Keratinocyte (primary cell): ENCODE data around the gene CASP10. TPM values are rescaled to one million over a fixed set of nuclear protein-coding genes. Genes with fewer than 3 reads are reported as not detected.

Source experiments
- DNase-seq: peaks from one replicate; pipeline ENCODE4 v3.0.0-alpha.2; 2011; ENCODE audit warnings: low read depth, missing footprints, low spot score
- FAIRE-seq: peaks from 2 replicates; lab custom pipeline; 2011; peaks lifted over from hg19 to GRCh38; lab: Jason Lieb, UNC
- H2AFZ ChIP-seq: 2 replicates; pipeline ENCODE4 v1.6.0; 2012; ENCODE audit warnings: low read length, control low read depth, inconsistent platforms; ENCODE audit not compliant: control insufficient read depth
- H3K27ac ChIP-seq: 2 replicates; pipeline ENCODE4 v1.5.1; 2011; ENCODE audit warnings: low read length; ENCODE audit not compliant: control insufficient read depth, insufficient read depth
- H3K27me3 ChIP-seq: 3 replicates; pipeline ENCODE4 v1.6.0; 2011; ENCODE audit warnings: low read length; ENCODE audit not compliant: control insufficient read depth, insufficient read depth; ENCODE audit errors: extremely low read depth
- H3K36me3 ChIP-seq, 2 experiments: 2 replicates in 1 of 2; 3 replicates in 1 of 2; pipeline ENCODE4 v1.5.1; 2011; ENCODE audit warnings: low read length in 2 of 2, mild to moderate bottlenecking in 1 of 2; ENCODE audit not compliant: control insufficient read depth in 2 of 2, insufficient read depth in 2 of 2; ENCODE audit errors: extremely low read depth in 1 of 2
- H3K4me1 ChIP-seq: 3 replicates; pipeline ENCODE4 v1.5.1; 2011; ENCODE audit warnings: low read length; ENCODE audit not compliant: control insufficient read depth, insufficient read depth; ENCODE audit errors: extremely low read depth
- H3K4me2 ChIP-seq: 3 replicates; pipeline ENCODE4 v1.6.0; 2011; ENCODE audit warnings: low read depth, low read length; ENCODE audit not compliant: control insufficient read depth, insufficient read depth; ENCODE audit errors: extremely low read depth
- H3K4me3 ChIP-seq, 3 experiments: fragments of 200-600 bp in 1 of 3; sonication (generic) in 1 of 3; 2 replicates in 2 of 3; 3 replicates in 1 of 3; pipeline ENCODE4 v1.5.1; 2011 to 2016; ENCODE audit warnings: low read length in 3 of 3, mild to moderate bottlenecking in 3 of 3, control low read depth in 2 of 3, inconsistent platforms in 1 of 3, low read depth in 1 of 3, mixed read lengths in 1 of 3, mixed run types in 1 of 3, moderate library complexity in 1 of 3; ENCODE audit not compliant: control insufficient read depth in 2 of 3, insufficient read depth in 2 of 3; ENCODE audit errors: extremely low read depth in 1 of 3
- H3K79me2 ChIP-seq: 2 replicates; pipeline ENCODE4 v1.6.0; 2012; ENCODE audit warnings: low read length; ENCODE audit not compliant: control insufficient read depth, insufficient read depth
- H3K9ac ChIP-seq: 3 replicates; pipeline ENCODE4 v1.6.0; 2011; ENCODE audit warnings: low read length; ENCODE audit not compliant: control insufficient read depth, insufficient read depth; ENCODE audit errors: extremely low read depth
- H3K9me1 ChIP-seq: 3 replicates; pipeline ENCODE4 v1.6.0; 2011; ENCODE audit warnings: low read length; ENCODE audit not compliant: control insufficient read depth, insufficient read depth; ENCODE audit errors: extremely low read depth
- H3K9me3 ChIP-seq: 2 replicates; pipeline ENCODE4 v1.5.1; 2012; ENCODE audit warnings: low read depth, low read length; ENCODE audit not compliant: control insufficient read depth
- H4K20me1 ChIP-seq: 3 replicates; pipeline ENCODE4 v1.6.0; 2011; ENCODE audit warnings: low read length; ENCODE audit not compliant: control insufficient read depth, insufficient read depth; ENCODE audit errors: extremely low read depth
- EZH2 ChIP-seq: IDR thresholded peaks from one replicate; pipeline ENCODE4 v1.6.1; 2012; ENCODE audit warnings: inconsistent platforms, mild to moderate bottlenecking, low read length, moderate library complexity
- dilution Hi-C: fragments of 300-500 bp; cut with MboI; formaldehyde crosslinking; loops from one replicate; pipeline ENCODE4 v1.7.0; 2020; ENCODE audit warnings: low sequenced_read_pairs; ENCODE audit not compliant: extremely low pct_ligation_motif_present
- polyA plus RNA-seq, 5 experiments: library from polyadenylated mRNA; depleted of rRNA in 3 of 5; stranded (reverse) in 3 of 5; stranded (forward) in 1 of 5; unstranded in 1 of 5; fragments of >200 nt; gene quantifications; 1 replicate in 1 of 5; 2 replicates in 3 of 5; 3 replicates in 1 of 5; pipeline versions ENCODE4 v1.2.1 to v1.2.3, GENCODE V29; 2011 to 2012; ENCODE audit warnings: missing spikeins in 2 of 5, low read depth in 1 of 5, low replicate concordance in 1 of 5
- TF ChIP-seq, protein P1 (sequence below), 3 experiments: IDR thresholded peaks in 1 of 3; conservative IDR thresholded peaks in 1 of 3; optimal IDR thresholded peaks in 1 of 3; 2 replicates in 2 of 3; 3 replicates in 1 of 3; pipeline versions ENCODE3 to v1.5.1; 2011; ENCODE audit warnings: low read length in 3 of 3, mild to moderate bottlenecking in 3 of 3, moderate library complexity in 2 of 3, control low read depth in 1 of 3, inconsistent platforms in 1 of 3; ENCODE audit not compliant: insufficient read depth in 2 of 3; ENCODE audit errors: extremely low read depth in 1 of 3

Gene CASP10
- polyA plus RNA-seq, 1 donor (not counting 4 experiments of a cell fraction or from before 2014, with no cell fraction given), result 7.1 TPM

GRCh38 chr2:201254081-201254730 lies 71.3 kb downstream of the CASP10 start:
- no peak overlapping the region for H3K9ac ChIP-seq
- H3K27me3 ChIP-seq, result no peaks in the 10 kb centered on the region
- H3K4me1 ChIP-seq, result peaks cover 6% of the 10 kb centered on the region
- TF ChIP-seq, protein P1, sequence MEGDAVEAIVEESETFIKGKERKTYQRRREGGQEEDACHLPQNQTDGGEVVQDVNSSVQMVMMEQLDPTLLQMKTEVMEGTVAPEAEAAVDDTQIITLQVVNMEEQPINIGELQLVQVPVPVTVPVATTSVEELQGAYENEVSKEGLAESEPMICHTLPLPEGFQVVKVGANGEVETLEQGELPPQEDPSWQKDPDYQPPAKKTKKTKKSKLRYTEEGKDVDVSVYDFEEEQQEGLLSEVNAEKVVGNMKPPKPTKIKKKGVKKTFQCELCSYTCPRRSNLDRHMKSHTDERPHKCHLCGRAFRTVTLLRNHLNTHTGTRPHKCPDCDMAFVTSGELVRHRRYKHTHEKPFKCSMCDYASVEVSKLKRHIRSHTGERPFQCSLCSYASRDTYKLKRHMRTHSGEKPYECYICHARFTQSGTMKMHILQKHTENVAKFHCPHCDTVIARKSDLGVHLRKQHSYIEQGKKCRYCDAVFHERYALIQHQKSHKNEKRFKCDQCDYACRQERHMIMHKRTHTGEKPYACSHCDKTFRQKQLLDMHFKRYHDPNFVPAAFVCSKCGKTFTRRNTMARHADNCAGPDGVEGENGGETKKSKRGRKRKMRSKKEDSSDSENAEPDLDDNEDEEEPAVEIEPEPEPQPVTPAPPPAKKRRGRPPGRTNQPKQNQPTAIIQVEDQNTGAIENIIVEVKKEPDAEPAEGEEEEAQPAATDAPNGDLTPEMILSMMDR (optimal IDR thresholded peaks at IDR 0.05 in 1 of 3, IDR thresholded peaks at IDR 0.05 in 1 of 3, conservative IDR thresholded peaks at IDR 0.05 in 1 of 3; ENCODE audit: extremely low read depth in 1 of 3, insufficient read depth in 2 of 3, low read length in 3 of 3), result no peak
- TF ChIP-seq EZH2, result no peak
- H4K20me1 ChIP-seq, result no peaks in the 10 kb centered on the region
- no peaks in the 10 kb centered on the region for H3K9me1 ChIP-seq
- FAIRE-seq (peak; percentile 77), DNase-seq (no peak)
- dilution Hi-C loops, result no loop called here
- H2AFZ ChIP-seq, result no peak overlapping the region
- H3K4me2 ChIP-seq, result no peak overlapping the region
- H3K79me2 ChIP-seq, result peaks cover 4% of the 10 kb centered on the region
- H3K27ac ChIP-seq, result no peak overlapping the region
- H3K36me3 ChIP-seq, result no peaks in the 10 kb centered on the region
- H3K9me3 ChIP-seq, result no peaks in the 10 kb centered on the region
- H3K4me3 ChIP-seq, result no peak overlapping the region

DNA sequence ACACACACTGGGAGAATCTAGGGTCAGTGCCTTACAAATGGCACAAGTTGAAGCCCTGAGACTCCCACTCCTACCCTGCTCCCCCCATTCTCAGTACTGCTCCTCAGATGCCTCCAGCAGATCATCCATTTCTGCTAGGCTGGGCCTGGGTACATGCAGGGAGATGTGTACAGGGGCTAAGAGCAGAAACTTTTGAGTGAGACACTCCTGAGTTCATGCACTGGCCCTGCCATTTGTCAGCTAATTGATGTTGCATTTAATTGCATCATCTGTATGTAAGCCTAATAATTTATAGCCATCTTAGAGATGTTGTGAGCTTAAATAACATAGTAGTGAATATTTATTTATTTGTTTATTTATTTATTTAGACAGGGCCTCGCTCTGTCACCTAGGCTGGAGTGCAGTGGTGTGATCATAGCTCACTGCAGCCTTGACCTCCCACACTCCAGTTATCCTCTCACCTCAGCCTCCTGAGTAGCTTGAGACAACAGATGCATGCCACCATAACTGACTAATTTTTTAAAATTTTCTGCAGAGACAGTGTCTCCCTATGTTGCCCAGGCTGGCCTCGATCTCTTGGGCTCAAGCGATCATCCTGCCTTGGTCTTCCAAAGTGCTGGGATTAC lies 72.6 kb downstream of the CASP10 start:
- H2AFZ ChIP-seq, result no peak overlapping the region
- H4K20me1 ChIP-seq, result no peaks in the 10 kb centered on the region
- H3K36me3 ChIP-seq, result no peaks in the 10 kb centered on the region
- H3K79me2 ChIP-seq, result peaks cover 12% of the 10 kb centered on the region
- H3K4me2 ChIP-seq, result no peak overlapping the region
- no peak for TF ChIP-seq EZH2
- TF ChIP-seq, protein P1 (optimal IDR thresholded peaks at IDR 0.05 in 1 of 3, IDR thresholded peaks at IDR 0.05 in 1 of 3, conservative IDR thresholded peaks at IDR 0.05 in 1 of 3; ENCODE audit: extremely low read depth in 1 of 3, insufficient read depth in 2 of 3, low read length in 3 of 3), result no peak
- no peak overlapping the region for H3K4me3 ChIP-seq
- H3K27me3 ChIP-seq, result no peaks in the 10 kb centered on the region
- H3K9me1 ChIP-seq, result no peaks in the 10 kb centered on the region
- dilution Hi-C loops, result no loop called here
- FAIRE-seq (no peak), DNase-seq (no peak)
- H3K9ac ChIP-seq, result no peak overlapping the region
- peaks cover 17% of the 10 kb centered on the region for H3K4me1 ChIP-seq
- H3K27ac ChIP-seq, result no peak overlapping the region
- H3K9me3 ChIP-seq, result no peaks in the 10 kb centered on the region
